AG09309 (cell line): Measurements from ENCODE around the gene RBP4.

Experiments used
- DNase-seq: peaks from one replicate; pipeline ENCODE4 v3.0.0-alpha.2; 2010; ENCODE audit warnings: low read depth
- H3K4me3 ChIP-seq: 2 replicates; pipeline ENCODE4 v1.5.1; 2011; ENCODE audit warnings: mild to moderate bottlenecking, low read depth, low read length, moderate library complexity; ENCODE audit not compliant: control insufficient read depth
- CTCF ChIP-seq: IDR thresholded peaks from 2 replicates; pipeline ENCODE4 v1.5.1; 2011; ENCODE audit warnings: mild to moderate bottlenecking, low read depth, low read length, inconsistent platforms; ENCODE audit not compliant: insufficient read depth, control insufficient read depth; ENCODE audit errors: missing control alignments

RBP4 gene

DNA sequence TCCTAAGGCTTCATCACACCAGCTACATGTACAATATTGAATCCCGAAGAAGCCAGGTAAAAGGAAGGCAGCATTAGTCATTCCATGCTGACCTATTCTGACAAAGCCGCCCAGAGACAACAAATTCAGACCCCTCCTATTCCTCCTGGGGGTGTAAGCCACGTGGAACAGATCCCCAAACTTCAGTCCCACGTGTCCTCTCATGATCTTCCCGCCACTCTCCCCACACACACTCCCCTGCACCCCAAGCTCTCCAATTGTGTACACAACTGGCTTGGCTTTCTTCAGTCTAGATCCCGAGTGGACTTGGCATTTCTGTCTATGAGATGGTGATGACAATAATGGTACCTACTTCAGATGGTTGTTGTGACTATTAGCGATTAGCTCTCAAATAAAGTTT, 19.9 kb upstream of the RBP4 start:
- TF ChIP-seq CTCF: no peak
- DNase-seq: no peak

DNA sequence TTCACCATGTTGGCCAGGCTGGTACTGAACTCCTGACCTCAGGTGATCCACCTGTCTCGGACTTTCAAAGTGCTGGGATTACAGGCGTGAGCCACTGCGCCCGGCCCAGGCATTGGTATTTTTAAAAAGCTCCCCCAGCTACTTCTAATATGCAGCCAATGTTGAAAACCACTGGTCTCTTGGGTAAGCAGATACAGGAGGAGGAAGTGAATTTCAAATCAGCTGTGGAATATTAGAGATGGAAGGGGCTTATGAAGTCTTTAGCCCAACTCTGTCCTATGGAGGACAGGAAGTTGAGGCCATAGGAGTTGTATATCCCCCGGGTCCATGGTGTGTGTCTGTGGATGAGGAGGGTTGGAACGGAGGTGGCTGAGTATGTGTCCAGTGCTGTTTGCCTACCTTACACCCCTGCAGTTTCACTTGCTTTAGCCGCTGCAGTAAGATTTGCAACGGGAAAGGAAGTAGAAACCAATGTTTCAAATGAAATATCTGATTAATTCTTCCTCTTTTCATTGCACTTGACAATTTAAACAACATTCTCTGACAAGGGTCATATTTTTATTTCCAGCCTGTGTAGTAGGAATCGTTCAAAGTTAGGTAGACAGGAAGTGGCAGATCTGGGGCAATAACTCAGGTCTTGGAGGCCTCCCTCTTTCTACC, 14.7 kb upstream of the RBP4 start:
- no peak for DNase-seq
- TF ChIP-seq CTCF: no peak
- H3K4me3 ChIP-seq: no peak overlapping the region

More for the DNA sequence above, 19.9 kb upstream of the RBP4 start:
- H3K4me3 ChIP-seq: no peak overlapping the region

GRCh38 chr10:93614101-93614825, 13.2 kb upstream of the RBP4 start:
- TF ChIP-seq CTCF: no peak
- no peak for DNase-seq
- H3K4me3 ChIP-seq: no peak overlapping the region

GRCh38 chr10:93613126-93613525, 12.1 kb upstream of the RBP4 start:
- no peak for TF ChIP-seq CTCF
- no peak for DNase-seq

DNA sequence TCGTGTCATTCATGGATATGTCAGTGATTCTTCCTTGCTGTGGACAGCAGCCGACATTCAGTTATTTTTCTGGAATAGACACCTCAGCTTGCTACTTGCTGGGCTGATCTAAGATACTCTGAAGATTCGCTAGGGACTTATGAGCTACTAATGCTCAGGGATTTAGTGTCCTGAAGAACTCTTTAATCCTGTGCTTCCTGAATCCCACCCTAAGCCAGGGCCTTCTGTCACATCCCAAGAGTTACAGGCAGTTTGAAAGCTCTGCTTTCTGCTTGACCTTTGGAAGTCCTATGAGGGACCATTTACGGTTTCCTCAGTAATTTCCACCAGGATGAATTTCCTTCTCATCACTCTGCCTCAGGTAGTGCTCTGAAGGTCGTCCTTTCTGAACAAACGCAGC, 11.3 kb upstream of the RBP4 start, which contains the start of gene PDE6C:
PDE6C (plus strand) TSS at position 227 of the 400 bp plus-strand sequence. CDS start 189 bp downstream, outside the sequence.
- no peak within 1 kb of the TSS for H3K4me3 ChIP-seq
- DNase-seq: no peak
- no peak for TF ChIP-seq CTCF

More at GRCh38 chr10:93613126-93613525, 12.1 kb upstream of the RBP4 start:
- no peak overlapping the region for H3K4me3 ChIP-seq

DNA sequence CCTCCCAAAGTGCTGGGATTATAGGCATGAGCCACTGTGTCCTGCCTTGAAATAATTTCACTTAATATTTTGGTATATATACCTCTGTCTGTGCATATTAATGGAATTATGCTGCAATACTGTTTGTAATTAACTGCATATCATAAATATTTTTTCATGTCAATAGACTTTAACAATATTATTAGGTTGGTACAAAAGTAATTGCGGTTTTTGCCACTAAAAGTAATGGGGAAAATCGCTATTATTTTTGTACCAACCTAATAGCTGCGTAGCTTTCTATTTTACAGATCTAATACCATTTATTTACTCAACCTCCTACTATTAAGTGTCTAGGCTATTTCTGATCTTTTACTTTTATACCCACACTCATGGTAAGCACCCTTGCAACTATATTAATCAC, 7.4 kb upstream of the RBP4 start:
- no peak overlapping the region for H3K4me3 ChIP-seq
- no peak for DNase-seq
- TF ChIP-seq CTCF: no peak
